ENCODE results near the gene BYSL.

The BYSL gene

DNA sequence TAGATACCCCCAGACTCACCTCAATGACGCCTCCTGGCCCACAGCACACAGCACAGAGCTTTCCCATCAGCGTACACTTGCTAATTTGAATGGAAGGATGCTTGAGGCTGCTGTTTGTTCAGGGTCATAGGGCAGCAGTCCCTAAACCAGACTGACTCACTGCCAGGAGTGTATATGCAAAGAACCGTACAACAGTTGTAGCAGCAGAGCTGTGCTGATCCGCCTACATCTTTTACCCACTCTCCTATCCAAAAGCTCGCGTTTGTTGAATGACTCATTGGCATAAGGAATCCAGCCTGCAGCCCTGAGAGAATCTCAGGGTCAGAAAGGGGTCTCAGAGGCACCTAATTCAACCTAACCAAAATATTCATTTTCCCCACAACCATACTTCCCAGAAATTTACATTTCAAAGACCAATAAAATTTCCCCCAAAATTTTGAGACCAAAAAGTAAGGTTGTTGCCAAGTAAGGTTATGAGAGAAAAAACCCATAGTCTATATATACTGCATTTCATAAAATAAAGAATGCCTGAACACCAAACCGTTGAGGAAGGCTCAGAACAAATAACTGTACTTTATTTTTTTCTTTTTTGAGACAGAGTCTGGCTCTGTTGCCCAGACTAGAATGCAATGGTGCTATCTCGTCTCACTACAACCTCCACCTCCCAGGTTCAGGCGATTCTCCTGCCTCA lies 55.6 kb downstream of the BYSL start:
- no peak for DNase-seq (ENCODE audit: low read depth in 2 of 2)
